Raji (cell line): ENCODE data around the gene SLC35A2.
A peak's percentile ranks its signal among the peaks of the same experiment; 100 is the strongest.

ENCODE experiments used
- POLR2A ChIP-seq: IDR thresholded peaks from 2 replicates; pipeline ENCODE4 v1.6.1; 2011; ENCODE audit warnings: low read depth, low read length, control low read depth; ENCODE audit not compliant: insufficient read depth

SLC35A2 gene

GRCh38 chrX:48937054-48937907, 25.8 kb upstream of the SLC35A2 start:
- TF ChIP-seq POLR2A, result peak; percentile 21; the same call in 1 of the 2 replicates

- TF ChIP-seq POLR2A, result no peak
These were observed 25.1 kb upstream of the SLC35A2 start for GRCh38 chrX:48936429-48937053.

DNA sequence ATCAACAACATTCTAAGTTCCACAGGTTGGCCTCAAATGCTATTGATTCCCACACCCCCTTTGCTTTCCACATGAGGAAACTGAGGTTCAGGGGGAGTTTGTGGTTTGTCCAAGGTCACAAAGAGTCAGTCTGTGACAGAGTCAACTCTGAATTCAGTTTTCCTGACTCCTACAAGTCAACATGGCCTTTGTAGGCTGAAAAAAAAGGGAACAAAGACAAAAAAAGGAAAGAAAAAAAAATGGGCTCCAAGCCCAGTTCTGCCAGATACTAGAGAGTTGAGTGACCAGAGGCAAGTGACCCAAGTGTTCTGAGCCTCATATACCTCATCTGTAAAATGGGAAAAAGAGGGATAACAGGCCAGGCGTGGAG, 23.8 kb upstream of the SLC35A2 start:
- no peak for TF ChIP-seq POLR2A

- no peak for TF ChIP-seq POLR2A
These were observed 23.3 kb upstream of the SLC35A2 start for GRCh38 chrX:48934581-48935300.

DNA sequence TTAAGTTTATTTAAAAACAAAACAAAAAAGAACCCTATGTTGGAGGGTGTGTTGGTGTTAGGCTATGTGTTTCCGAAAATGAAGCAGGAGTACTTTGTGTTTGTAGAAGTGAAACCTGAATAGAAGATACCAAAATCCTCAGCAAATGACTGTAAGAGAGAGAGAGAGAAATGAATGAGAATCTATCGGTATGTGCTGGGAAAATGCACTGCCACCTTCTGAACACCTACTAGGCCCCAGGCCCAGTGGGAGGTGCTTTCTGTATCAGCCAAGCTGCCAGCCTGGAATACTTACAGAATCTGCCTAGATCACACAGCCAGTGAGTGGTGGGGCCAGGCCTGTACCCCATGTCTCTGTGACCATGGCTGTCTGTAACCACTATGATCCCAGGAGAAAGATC, 22.3 kb upstream of the SLC35A2 start:
- no peak for TF ChIP-seq POLR2A

DNA sequence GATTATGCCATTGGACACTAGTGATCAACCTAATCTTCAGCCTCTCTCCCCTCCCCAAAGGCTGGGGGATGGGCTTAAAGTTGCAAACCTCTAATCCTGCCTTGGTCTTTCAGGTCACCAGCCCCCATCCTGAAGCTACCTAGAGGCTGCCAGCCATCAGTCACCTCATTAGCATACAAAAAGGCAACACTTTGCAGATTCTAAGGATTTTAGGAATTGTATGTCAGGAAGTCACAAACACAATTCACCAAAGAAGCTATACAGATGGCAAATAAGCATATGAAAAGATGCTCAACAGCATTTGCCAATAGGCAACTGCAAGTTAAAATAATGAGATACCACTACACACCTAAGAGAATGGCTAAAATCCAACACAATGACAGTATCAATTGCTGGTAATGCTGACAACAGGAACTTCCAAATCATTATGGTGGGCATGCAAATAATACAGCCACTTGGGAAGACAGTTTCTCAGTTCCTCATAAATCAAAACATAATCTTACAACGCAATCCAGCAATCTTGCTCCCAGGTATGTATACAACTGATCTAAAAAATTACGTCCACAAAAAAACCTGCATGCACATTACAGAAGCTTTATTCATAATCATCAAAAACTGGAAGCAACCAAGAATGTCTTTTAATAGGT, 16.4 kb upstream of the SLC35A2 start:
- TF ChIP-seq POLR2A, result no peak

- no peak for TF ChIP-seq POLR2A
These were observed 15.7 kb upstream of the SLC35A2 start for GRCh38 chrX:48927123-48927522.

DNA sequence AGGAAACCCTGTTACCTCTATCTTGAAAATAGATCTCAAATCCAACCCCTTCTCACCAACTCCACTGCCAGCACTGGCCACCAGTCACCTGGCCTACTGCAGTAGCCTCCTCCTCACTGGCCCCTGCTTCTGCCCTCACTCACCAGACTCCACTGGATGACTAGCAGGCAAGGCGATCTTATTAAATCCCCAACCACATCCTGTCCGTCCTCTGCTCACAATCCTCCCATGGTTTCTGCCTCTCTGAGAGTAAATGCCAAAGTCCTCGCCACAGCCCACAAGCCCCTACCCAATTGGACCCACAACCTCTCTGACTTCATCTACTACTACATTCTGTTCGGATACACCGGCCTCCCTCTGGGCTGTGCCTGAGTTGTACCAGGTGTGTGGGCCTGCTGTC, 12.8 kb upstream of the SLC35A2 start:
- no peak for TF ChIP-seq POLR2A

GRCh38 chrX:48923771-48924170, 12.3 kb upstream of the SLC35A2 start:
- TF ChIP-seq POLR2A, result no peak

DNA sequence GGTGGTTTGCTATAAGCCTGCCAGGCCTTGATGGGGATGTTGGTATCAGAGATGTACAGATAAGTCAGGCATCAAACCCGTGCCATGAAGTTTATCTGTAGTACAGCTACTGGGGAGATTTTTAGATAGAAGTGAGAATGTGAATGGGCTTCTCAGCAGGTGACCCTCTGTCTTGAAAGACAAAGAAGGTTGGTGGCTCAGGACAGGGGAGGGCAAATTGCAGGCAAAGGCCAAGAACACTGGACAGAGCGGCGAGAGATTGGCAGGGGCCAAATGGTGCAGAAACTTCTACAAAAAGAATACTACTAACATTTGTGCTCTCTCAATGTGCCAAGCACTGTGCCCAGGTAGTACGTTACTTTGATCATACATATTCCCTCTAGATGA, 9.3 kb upstream of the SLC35A2 start:
- TF ChIP-seq POLR2A, result no peak

DNA sequence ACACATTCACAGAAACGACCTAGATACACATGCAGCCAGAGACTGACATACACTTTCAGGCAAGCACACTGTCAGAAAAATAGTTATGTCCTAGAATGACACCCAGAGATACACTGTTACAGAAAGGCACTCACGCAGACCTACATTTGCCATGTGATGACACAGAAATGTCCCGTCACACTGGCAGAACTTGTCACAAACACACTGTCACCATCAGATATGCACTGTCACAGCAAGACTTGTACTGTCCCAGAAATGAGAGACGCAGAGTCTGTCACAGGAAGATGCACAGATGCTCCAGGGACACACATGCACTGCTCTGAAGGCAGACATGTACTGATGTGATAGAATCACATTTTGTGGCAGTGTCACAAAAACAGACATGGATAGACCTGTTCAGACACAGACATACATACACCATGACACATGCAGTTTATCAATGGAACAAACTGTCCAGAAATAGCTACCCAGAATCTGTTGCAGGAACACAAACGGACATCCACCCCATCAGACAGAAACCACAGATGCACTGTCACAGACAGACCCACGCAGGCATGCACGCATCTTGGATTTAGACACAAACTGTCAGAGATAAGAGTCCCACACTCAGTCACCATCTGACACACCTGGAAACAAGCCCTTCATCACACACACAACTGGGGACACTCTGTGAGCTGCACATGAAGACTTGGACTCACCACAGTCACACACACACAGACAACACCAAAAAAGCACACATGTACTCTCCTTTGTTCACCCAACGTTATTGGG, 8.7 kb upstream of the SLC35A2 start:
- 0 out of 2 replicates have a peak, but pooled peaks have one; percentile 11 for TF ChIP-seq POLR2A

DNA sequence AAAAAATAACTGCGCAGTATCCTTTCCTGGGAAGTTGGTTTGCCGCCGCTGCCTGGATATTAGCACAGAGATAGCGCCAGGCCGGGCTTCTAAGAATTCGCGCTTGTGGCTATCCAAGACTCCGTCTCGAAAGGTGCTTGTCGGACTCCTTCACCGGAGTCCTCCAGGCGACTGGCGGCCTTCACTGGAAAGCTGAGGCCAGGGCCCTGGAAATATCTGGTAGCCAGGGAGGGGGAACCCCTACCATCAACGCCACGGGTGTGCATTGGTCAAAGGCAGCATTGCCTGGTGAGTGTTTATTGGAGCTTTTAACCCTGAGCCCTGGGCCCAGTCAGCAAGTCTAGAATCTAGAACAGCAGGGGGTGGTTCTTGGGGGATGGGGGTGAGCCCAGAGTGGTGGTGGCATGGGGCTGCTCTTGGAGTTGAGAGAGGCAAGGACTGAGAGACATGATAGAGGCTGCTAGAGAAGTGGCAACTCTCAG, 8.0 kb upstream of the SLC35A2 start:
- TF ChIP-seq POLR2A, result no peak

DNA sequence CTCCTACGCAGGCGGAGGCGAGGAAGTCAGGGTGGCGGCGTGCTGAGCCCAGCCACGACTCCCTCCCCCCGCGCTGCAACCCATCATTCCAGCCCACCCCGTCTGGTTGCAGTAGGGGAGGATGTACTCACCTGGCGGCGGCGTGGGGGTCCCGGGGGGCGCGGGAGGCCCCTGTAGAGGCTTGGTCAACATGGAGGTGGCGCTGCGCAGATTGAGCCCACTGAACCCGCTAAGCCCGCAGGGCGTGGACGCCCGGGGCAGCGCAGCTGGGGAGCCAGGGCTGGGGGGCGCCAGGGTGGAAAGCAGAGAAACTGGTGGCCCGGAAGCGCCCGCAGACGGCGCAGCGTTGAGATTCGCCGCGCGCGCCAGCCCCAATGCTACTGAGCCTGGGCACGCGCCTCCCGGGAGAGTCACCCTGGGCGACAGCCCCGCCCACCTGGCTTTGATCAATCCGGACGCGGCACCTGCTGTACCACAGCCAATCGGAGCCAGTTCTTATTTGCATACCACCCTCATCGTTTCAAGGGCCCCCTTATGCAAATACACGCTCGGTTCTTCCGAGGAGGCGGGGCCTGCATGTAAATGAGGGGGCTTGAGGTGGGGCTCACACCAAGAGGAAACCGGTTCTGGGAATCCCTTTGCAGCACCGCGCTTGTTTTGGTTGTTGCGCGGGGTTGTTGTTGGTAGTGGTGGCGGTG, 7.3 kb upstream of the SLC35A2 start, which contains the start of gene PIM2:
Gene PIM2, minus strand, starts transcription at position 382 of the 698 bp plus-strand sequence. Its CDS starts 190 bp downstream, at position 192.
- TF ChIP-seq POLR2A, result peak; percentile 89

- no peak for TF ChIP-seq POLR2A
These were observed 6.8 kb upstream of the SLC35A2 start for GRCh38 chrX:48918301-48918642.
